Lung (tissue), 12 donors: ENCODE data around the gene ASH1L. TPM values are rescaled to one million over a fixed set of nuclear protein-coding genes. Genes with fewer than 3 reads are reported as not detected.
"Not testable (repeated sequence)": the region's sequence is repeated elsewhere in the genome, so short reads cannot be mapped to it uniquely, and the experiment has no call there.

ENCODE experiments used
- ATAC-seq: fragments of 200-7000 bp; cut with Tn5 transposase; one replicate; pipeline ENCODE4 v1.9.1; 2020; ENCODE audit warnings: moderate number of reproducible peaks; ENCODE audit not compliant: insufficient read depth, low FRiP score
- DNase-seq, 3 donors: peaks; one replicate each; pipeline ENCODE4 v3.0.0-alpha.2; 2013 to 2017
- H3K27ac ChIP-seq, 2 donors: one replicate each; pipeline ENCODE4 v1.5.1; 2013; ENCODE audit warnings: mild to moderate bottlenecking in 2 of 2, moderate library complexity in 2 of 2, control low read depth in 1 of 2, inconsistent platforms in 1 of 2, low read depth in 1 of 2, low read length in 1 of 2
- H3K27me3 ChIP-seq, 3 donors: one replicate each; pipeline ENCODE4 v1.5.1; 2013; ENCODE audit warnings: low read length in 2 of 3; ENCODE audit not compliant: control insufficient read depth in 3 of 3, insufficient read depth in 3 of 3
- H3K36me3 ChIP-seq, 4 donors: one replicate each; pipeline ENCODE4 v1.5.1; 2013; ENCODE audit warnings: low read length in 4 of 4, mild to moderate bottlenecking in 1 of 4, moderate library complexity in 1 of 4; ENCODE audit not compliant: control insufficient read depth in 4 of 4, insufficient read depth in 4 of 4
- H3K4me1 ChIP-seq, 5 donors: one replicate each; pipeline ENCODE4 v1.5.1; 2013; ENCODE audit warnings: low read length in 5 of 5, mild to moderate bottlenecking in 2 of 5, moderate library complexity in 1 of 5; ENCODE audit not compliant: control insufficient read depth in 5 of 5, insufficient read depth in 5 of 5
- H3K4me3 ChIP-seq: one replicate; pipeline ENCODE4 v1.5.1; 2013; ENCODE audit warnings: mild to moderate bottlenecking, control low read depth, moderate library complexity
- H3K9ac ChIP-seq, 2 donors: one replicate each; pipeline ENCODE4 v1.5.1; 2013; ENCODE audit warnings: low read length in 2 of 2, control low read depth in 1 of 2; ENCODE audit not compliant: insufficient read depth in 1 of 2
- H3K9me3 ChIP-seq, 4 donors: one replicate each; pipeline ENCODE4 v1.5.1; 2013; ENCODE audit warnings: low read length in 3 of 4, mild to moderate bottlenecking in 1 of 4, moderate library complexity in 1 of 4; ENCODE audit not compliant: control insufficient read depth in 4 of 4, insufficient read depth in 3 of 4
- CTCF ChIP-seq: IDR thresholded peaks from 2 replicates; pipeline ENCODE4 v1.5.1; 2012; ENCODE audit warnings: mild to moderate bottlenecking; ENCODE audit errors: control extremely low read depth, extremely low read depth
- WGBS, 2 donors: extraction: QIAGEN DNeasy Blood & Tissue Kit; methylation state at CpG; one replicate each; pipeline ENCODE4 v1.1.7; 2013; 5-methylcytosine and 5-hydroxymethylcytosine counted together
- polyA plus RNA-seq, 2 donors: library from polyadenylated mRNA; stranded (reverse); fragments of 200-250 nt; gene quantifications; one replicate each; pipeline ENCODE4 v1.2.1, GENCODE V29; 2013
- total RNA-seq, 2 donors: library from RNA; depleted of rRNA in 1 of 2; stranded (reverse); fragments of >200 nt in 1 of 2; gene quantifications; one replicate each; pipeline ENCODE4 v1.2.1, GENCODE V29; 2014 to 2021
- donor health status: control.
- donor health status: control.
- donor health status: Bipolar disorder and iron deficiency.
- donor health status: healthy.
- donor health status: DM: yes; HTN: yes; CAD: no.

Gene ASH1L
- total and polyA plus RNA-seq, 4 donors: 8.1 to 92.5 (median 27.5) TPM

GRCh38 chr1:155420788-155421187 is 141.8 kb downstream of the ASH1L start:
- TF ChIP-seq CTCF: no peak
- Histone ChIP-seq H3K9ac (no peak overlapping the region), H3K9me3 (no peaks in the 10 kb centered on the region), H3K27me3 (no peaks in the 10 kb centered on the region), H3K4me1 (no peaks in the 10 kb centered on the region), H3K27ac (no peak overlapping the region), H3K36me3 (peaks cover 0 to 7% (median 3%) of the 10 kb centered on the region in 4 donors), H3K4me3 (no peak overlapping the region)
- ATAC-seq: no peak
- no peak for DNase-seq
- WGBS, 2 donors: 99 to 100% methylated on average over 2 of the region's 2 CpGs

GRCh38 chr1:155411840-155412239 is 150.8 kb downstream of the ASH1L start:
- not testable (repeated sequence) for H3K4me3 ChIP-seq, DNase-seq, H3K27ac ChIP-seq, ATAC-seq, H3K9ac ChIP-seq, H3K9me3 ChIP-seq, H3K27me3 ChIP-seq, H3K4me1 ChIP-seq
- WGBS, 2 donors: 90 to 91% methylated on average over 9 of the region's 9 CpGs
- H3K36me3 ChIP-seq: peaks cover 4 to 19% (median 11%) of the 10 kb centered on the region in 4 donors

GRCh38 chr1:155410931-155411330 is 151.7 kb downstream of the ASH1L start:
- H3K36me3 ChIP-seq: peaks cover 4 to 19% (median 13%) of the 10 kb centered on the region in 4 donors
- no peak for ATAC-seq
- no peak for TF ChIP-seq CTCF
- H3K4me3 ChIP-seq: no peak overlapping the region
- no peak overlapping the region for H3K27ac ChIP-seq
- H3K4me1 ChIP-seq: no peaks in the 10 kb centered on the region
- 97 to 98% methylated on average over 1 of the region's 1 CpG for WGBS, 2 donors
- DNase-seq: no peak
- no peak overlapping the region for H3K9ac ChIP-seq
- H3K27me3 ChIP-seq: no peaks in the 10 kb centered on the region
- H3K9me3 ChIP-seq: no peaks in the 10 kb centered on the region

- Histone ChIP-seq H3K9ac (no peak overlapping the region), H3K4me1 (peaks cover 0 to 3% (median 0%) of the 10 kb centered on the region in 5 donors), H3K27me3 (no peaks in the 10 kb centered on the region), H3K4me3 (no peak overlapping the region), H3K9me3 (peaks cover 0 to 1% (median 0%) of the 10 kb centered on the region in 4 donors), H3K36me3 (peaks cover 6 to 19% (median 14%) of the 10 kb centered on the region in 4 donors), H3K27ac (no peak overlapping the region)
- ATAC-seq (peak; percentile 64), DNase-seq (no peak)
- 73 to 85% methylated on average over 12 of the region's 12 CpGs for WGBS, 2 donors
- no peak for TF ChIP-seq CTCF
Measured at GRCh38 chr1:155396874-155397476, 165.6 kb downstream of the ASH1L start.
